HepG2 (cell line): ENCODE results near the gene ZNF615. TPM values are rescaled to one million over a fixed set of nuclear protein-coding genes. Genes with fewer than 3 reads are reported as not detected.

Experiments used
- FOXA3 ChIP-seq: IDR thresholded peaks from 2 replicates; pipeline ENCODE4 v1.6.1; 2016; ENCODE audit warnings: missing genetic modification reagents, missing compliant biosample characterization
- FOXJ3 ChIP-seq: sonication (generic); formaldehyde crosslinking; IDR thresholded peaks from 2 replicates; pipeline ENCODE4 v1.4.0; 2020; ENCODE audit warnings: missing genetic modification reagents, mild to moderate bottlenecking, borderline replicate concordance
- PCBP1 ChIP-seq: fragments of 200-400 bp; formaldehyde crosslinking; IDR thresholded peaks from 2 replicates; pipeline ENCODE4 v1.6.1; 2017; ENCODE audit warnings: mild to moderate bottlenecking, low read depth, low read length, borderline replicate concordance
- RELA ChIP-seq: sonication (generic); formaldehyde crosslinking; IDR thresholded peaks from 2 replicates; pipeline ENCODE4 v1.4.0; 2020; ENCODE audit warnings: missing genetic modification reagents
- ZBTB7A ChIP-seq: sonication (generic); formaldehyde crosslinking; IDR thresholded peaks from 2 replicates; pipeline ENCODE4 v1.8.0; 2022; ENCODE audit warnings: mild to moderate bottlenecking, missing genetic modification reagents
- ZNF407 ChIP-seq: sonication (generic); formaldehyde crosslinking; IDR thresholded peaks from one replicate; pipeline ENCODE4 v1.5.1; 2020; ENCODE audit warnings: mild to moderate bottlenecking, missing genetic modification reagents; ENCODE audit errors: not compliant biosample characterization
- polyA plus RNA-seq, 8 experiments: library from polyadenylated mRNA; depleted of rRNA in 3 of 8; stranded (reverse) in 7 of 8; unstranded in 1 of 8; fragments of >200 nt; fragmentation: Illumina TruSeq in 4 of 8; extraction: Trizol in 4 of 8; gene quantifications; 2 replicates each; pipeline versions ENCODE4 v1.2.1 to v1.2.3, GENCODE V29; 2011 to 2016; ENCODE audit warnings: low read depth in 4 of 8, missing spikeins in 1 of 8, mixed read lengths in 1 of 8; ENCODE audit not compliant: insufficient read depth in 1 of 8
- total RNA-seq, 5 experiments: library from RNA; depleted of rRNA; stranded (reverse); fragments of >200 nt; fragmentation: Illumina TruSeq; extraction: Trizol; gene quantifications; 2 replicates each; pipeline ENCODE4 v1.2.3, GENCODE V29; 2016; ENCODE audit warnings: low read depth in 1 of 5
- TF ChIP-seq, protein P1 (sequence below): sonication (generic); formaldehyde crosslinking; conservative IDR thresholded peaks from 2 replicates; pipeline ENCODE4 v1.4.0; 2020; ENCODE audit warnings: mild to moderate bottlenecking, missing genetic modification reagents, moderate library complexity
- TF ChIP-seq, protein P2 (sequence below): sonication (generic); formaldehyde crosslinking; IDR thresholded peaks from 2 replicates; pipeline ENCODE4 v1.4.0; 2020; ENCODE audit warnings: missing genetic modification reagents
- TF ChIP-seq, protein P3 (sequence below): sonication (generic); formaldehyde crosslinking; IDR thresholded peaks from 2 replicates; pipeline ENCODE4 v1.4.0; 2020; ENCODE audit warnings: missing genetic modification reagents
- TF ChIP-seq, protein P4 (sequence below): sonication (generic); formaldehyde crosslinking; IDR thresholded peaks from 2 replicates; pipeline ENCODE4 v1.4.0; 2020; ENCODE audit warnings: mild to moderate bottlenecking, missing genetic modification reagents

Gene ZNF615
- total and polyA plus RNA-seq, 2 of the 13 experiments (the other 11 are each of a cell fraction or from before 2014, with no cell fraction given) = 5.2 to 7.8 TPM

DNA sequence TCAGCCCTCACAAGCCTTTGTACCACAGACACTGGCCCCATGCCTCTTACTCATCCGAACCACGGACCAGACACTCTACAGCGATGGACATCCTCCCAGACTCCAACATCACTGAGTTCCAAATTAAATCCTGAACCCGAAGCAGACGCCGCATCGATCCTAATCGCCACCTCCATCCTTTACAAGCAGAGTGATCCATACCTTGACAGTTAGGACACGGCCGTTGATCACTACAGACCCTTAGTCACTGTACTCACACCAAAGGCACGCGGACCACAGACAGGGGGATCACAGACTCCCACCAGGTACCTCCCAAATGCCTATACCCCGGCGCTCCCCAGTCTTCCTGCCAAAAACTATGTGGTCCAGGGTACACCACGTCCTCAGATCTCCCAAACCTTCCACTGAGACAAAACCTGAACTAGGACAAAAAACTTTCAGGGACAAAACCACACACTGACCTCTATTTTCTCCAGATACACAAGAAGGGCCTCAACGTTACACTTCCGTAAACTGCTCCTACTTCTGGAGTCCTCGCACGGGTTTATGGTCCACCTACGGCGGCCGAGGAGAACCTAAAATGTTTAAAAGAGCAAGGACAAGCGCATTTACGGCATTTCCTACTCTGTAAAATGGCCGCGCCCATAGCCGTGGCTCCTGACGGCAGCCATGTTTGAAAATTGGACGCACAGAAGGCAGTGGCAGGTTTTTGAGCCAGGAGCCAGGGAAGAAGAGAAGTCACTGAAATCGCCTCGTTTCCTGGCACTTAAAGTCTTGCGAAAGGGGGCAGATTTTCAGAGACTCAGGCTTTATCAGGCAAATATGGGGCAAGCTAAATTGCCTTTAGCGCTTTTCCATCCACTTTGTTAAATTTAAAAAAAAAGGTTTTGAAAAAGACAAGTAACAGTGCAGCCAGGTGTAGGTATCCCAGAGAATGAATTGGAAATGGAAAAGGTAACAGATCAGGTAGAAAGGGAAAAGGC is 21.4 kb downstream of the ZNF615 start, which contains the start of gene ZNF350 (continued):
- TF ChIP-seq ZNF407 = no peak
- TF ChIP-seq PCBP1 = no peak
- no peak for TF ChIP-seq ZBTB7A
- TF ChIP-seq, protein P1, sequence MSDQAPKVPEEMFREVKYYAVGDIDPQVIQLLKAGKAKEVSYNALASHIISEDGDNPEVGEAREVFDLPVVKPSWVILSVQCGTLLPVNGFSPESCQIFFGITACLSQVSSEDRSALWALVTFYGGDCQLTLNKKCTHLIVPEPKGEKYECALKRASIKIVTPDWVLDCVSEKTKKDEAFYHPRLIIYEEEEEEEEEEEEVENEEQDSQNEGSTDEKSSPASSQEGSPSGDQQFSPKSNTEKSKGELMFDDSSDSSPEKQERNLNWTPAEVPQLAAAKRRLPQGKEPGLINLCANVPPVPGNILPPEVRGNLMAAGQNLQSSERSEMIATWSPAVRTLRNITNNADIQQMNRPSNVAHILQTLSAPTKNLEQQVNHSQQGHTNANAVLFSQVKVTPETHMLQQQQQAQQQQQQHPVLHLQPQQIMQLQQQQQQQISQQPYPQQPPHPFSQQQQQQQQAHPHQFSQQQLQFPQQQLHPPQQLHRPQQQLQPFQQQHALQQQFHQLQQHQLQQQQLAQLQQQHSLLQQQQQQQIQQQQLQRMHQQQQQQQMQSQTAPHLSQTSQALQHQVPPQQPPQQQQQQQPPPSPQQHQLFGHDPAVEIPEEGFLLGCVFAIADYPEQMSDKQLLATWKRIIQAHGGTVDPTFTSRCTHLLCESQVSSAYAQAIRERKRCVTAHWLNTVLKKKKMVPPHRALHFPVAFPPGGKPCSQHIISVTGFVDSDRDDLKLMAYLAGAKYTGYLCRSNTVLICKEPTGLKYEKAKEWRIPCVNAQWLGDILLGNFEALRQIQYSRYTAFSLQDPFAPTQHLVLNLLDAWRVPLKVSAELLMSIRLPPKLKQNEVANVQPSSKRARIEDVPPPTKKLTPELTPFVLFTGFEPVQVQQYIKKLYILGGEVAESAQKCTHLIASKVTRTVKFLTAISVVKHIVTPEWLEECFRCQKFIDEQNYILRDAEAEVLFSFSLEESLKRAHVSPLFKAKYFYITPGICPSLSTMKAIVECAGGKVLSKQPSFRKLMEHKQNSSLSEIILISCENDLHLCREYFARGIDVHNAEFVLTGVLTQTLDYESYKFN (CRISPR knock-in tag) = 0 out of 2 replicates have a peak, but pooled peaks have one; percentile 15
- peak; percentile 66 for TF ChIP-seq FOXA3 (CRISPR knock-in tag)
- no peak for TF ChIP-seq RELA
- 0 out of 2 replicates have a peak, but pooled peaks have one; percentile 59 for TF ChIP-seq FOXJ3
- TF ChIP-seq, protein P2, sequence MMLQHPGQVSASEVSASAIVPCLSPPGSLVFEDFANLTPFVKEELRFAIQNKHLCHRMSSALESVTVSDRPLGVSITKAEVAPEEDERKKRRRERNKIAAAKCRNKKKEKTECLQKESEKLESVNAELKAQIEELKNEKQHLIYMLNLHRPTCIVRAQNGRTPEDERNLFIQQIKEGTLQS (CRISPR knock-in tag) = no peak; the same call in 1 of the 2 replicates
- TF ChIP-seq, protein P3, sequence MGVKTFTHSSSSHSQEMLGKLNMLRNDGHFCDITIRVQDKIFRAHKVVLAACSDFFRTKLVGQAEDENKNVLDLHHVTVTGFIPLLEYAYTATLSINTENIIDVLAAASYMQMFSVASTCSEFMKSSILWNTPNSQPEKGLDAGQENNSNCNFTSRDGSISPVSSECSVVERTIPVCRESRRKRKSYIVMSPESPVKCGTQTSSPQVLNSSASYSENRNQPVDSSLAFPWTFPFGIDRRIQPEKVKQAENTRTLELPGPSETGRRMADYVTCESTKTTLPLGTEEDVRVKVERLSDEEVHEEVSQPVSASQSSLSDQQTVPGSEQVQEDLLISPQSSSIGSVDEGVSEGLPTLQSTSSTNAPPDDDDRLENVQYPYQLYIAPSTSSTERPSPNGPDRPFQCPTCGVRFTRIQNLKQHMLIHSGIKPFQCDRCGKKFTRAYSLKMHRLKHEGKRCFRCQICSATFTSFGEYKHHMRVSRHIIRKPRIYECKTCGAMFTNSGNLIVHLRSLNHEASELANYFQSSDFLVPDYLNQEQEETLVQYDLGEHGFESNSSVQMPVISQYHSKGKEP = no peak
- TF ChIP-seq, protein P4, sequence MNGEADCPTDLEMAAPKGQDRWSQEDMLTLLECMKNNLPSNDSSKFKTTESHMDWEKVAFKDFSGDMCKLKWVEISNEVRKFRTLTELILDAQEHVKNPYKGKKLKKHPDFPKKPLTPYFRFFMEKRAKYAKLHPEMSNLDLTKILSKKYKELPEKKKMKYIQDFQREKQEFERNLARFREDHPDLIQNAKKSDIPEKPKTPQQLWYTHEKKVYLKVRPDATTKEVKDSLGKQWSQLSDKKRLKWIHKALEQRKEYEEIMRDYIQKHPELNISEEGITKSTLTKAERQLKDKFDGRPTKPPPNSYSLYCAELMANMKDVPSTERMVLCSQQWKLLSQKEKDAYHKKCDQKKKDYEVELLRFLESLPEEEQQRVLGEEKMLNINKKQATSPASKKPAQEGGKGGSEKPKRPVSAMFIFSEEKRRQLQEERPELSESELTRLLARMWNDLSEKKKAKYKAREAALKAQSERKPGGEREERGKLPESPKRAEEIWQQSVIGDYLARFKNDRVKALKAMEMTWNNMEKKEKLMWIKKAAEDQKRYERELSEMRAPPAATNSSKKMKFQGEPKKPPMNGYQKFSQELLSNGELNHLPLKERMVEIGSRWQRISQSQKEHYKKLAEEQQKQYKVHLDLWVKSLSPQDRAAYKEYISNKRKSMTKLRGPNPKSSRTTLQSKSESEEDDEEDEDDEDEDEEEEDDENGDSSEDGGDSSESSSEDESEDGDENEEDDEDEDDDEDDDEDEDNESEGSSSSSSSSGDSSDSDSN (CRISPR knock-in tag) = 0 out of 2 replicates have a peak, but pooled peaks have one; percentile 30
